Fibroblast of mammary gland (primary cell): Measurements from ENCODE around the gene SLC35G3.
A peak's percentile ranks its signal among the peaks of the same experiment; 100 is the strongest.
"Not testable (repeated sequence)": the region's sequence is repeated elsewhere in the genome, so short reads cannot be mapped to it uniquely, and the experiment has no call there.

Source experiments
- DNase-seq: peaks from one replicate; pipeline ENCODE4 v3.0.0-alpha.2; 2010; ENCODE audit warnings: low read depth
- H3K4me3 ChIP-seq: 2 replicates; pipeline ENCODE4 v1.5.1; 2011; ENCODE audit warnings: low read depth, mild to moderate bottlenecking, low read length, moderate library complexity; ENCODE audit not compliant: control insufficient read depth
- CTCF ChIP-seq: conservative IDR thresholded peaks from 2 replicates; pipeline ENCODE4 v1.5.1; 2011; ENCODE audit warnings: low read depth, low read length, inconsistent platforms; ENCODE audit not compliant: control insufficient read depth, insufficient read depth

Gene SLC35G3

DNA sequence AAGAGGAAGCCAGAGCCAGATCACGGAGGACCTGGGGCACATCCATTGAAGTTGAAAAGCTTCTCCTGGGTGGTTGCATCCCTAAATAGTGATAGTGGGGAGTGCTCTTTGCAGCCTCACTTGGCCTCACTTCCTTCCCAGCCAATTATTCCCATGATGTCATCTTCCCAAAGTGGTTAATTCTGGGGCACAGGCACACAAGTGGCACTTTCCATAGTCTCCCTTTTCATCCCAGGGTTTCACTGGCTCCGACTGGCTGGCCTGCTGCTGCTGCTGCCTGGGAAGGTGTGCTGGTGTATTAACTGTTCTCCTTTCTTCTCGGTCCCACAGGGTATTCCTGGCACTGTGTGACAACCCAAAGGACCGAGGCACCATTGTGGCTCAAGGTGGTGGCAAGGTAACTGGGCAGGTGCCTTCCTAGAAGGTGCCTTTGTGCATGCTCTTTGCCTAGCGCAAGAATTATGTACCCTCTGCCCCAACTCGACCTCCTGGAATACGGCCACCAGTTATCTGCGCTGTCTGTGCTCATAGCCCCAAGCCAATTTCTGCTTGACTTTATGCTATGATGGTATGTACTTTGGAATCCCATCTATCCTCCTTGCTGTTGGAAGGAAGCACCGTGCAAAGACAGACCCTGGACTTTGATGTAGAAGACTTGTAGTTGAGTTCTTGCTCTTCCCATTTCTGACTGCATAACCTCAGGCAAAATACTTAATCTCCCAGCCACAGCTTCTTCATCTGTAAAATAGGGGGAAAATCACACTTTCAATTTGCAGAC, 18.4 kb downstream of the SLC35G3 start:
- TF ChIP-seq CTCF: no peak
- no peak overlapping the region for H3K4me3 ChIP-seq
- no peak for DNase-seq

DNA sequence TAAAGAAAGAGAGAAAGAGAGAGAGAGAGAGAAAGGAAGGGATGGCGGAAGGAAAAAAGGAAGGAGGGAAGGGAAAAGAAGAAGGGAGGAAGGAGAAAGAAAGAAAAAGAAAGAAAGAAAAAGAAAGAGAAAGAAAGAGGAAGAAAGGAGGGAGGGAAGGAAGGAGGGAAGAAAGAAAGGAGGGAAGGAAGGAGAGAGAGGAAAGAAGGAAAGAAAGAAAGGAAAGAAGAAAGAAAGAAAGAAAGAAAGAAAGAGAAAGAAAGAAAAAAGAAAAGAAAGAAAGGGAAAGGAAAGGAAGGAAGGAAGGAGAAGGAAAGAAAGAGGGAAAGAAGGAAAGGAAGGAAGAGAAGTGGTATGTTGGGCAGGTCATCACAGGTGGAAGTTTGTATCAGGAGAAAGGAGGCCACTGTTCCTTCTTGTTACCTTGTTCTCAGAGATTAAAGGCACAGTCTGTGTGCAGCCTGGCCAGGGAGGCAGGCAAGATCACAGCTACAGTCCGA, 19.3 kb downstream of the SLC35G3 start:
- no peak for TF ChIP-seq CTCF
- H3K4me3 ChIP-seq: no peak overlapping the region
- DNase-seq: no peak

DNA sequence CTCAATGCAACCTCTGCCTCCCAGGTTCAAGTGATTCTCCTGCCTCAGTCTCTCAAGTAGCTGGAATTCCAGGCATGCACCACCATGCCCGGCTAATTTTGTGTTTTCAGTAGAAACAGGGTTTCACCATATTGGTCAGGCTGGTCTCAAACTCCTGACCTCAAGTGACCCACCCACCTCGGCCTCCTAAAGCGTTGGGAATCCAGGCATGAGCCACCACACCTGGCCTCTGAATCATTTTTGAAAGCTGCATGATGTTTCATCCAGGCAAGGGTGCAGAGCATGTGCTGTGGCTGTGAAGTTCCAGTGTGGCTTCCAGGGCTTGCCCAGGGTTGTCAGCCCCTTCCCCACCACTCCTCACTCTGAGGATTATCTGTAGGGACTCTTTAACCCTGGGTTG, 21.9 kb downstream of the SLC35G3 start:
- not testable (repeated sequence) for H3K4me3 ChIP-seq, DNase-seq

GRCh38 chr17:35171834-35172233, 22.4 kb downstream of the SLC35G3 start:
- DNase-seq: peak; percentile 61
- TF ChIP-seq CTCF: no peak
- H3K4me3 ChIP-seq: no peak overlapping the region

GRCh38 chr17:35170968-35171771, 23.0 kb downstream of the SLC35G3 start:
- TF ChIP-seq CTCF: peak; percentile 32
- no peak overlapping the region for H3K4me3 ChIP-seq
- DNase-seq: peak; percentile 47

DNA sequence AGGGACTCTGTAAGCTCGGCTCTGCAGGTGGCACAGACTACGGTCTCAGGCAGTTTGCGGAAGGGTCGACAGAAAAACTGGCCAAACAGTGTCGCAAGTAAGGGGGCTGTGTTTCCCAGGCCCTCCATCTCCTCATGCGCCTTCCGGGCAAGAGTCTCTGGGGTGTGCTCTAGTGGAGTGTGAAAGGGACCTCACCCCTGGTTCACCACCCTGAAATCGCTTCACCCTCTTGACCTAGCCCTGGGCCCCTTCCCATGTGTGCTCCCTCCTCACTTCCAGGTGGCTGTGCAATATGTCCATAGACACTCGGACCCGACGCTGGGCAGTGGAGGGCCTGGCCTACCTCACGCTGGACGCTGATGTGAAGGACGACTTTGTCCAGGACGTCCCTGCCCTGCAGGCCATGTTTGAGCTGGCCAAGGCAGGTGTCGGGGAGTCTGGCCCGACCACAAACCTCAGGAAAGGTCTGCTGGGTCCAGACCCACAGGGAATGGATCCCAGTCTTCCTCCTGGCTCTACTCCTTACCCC, 24.3 kb downstream of the SLC35G3 start:
- DNase-seq: no peak
- TF ChIP-seq CTCF: no peak
- H3K4me3 ChIP-seq: no peak overlapping the region

DNA sequence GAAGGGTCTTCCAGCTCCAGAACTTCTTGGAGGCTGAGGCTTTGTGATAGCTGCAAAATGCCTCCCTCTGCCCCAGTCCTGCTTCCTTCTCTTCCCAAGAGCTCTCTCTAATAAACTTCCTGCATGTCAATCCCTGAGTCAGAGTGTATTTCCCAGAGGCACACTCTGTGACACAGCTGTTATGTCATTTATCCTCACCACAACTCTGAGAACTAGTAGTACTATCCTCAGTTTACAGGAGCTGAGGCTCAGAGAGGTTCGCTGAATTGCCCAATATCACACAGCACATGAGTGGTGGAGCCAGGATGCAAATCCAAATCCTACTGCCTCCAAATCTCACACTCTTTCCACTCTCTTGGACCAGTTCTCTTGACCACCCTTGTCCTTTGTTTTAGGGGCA, 26.5 kb downstream of the SLC35G3 start:
- no peak overlapping the region for H3K4me3 ChIP-seq
- TF ChIP-seq CTCF: no peak
- peak; percentile 67 for DNase-seq
